GM20000 (cell line): Measurements from ENCODE around the gene CCDC77.

Experiments used
- DNase-seq: peaks from one replicate; pipeline ENCODE4 v3.0.0; 2012; ENCODE audit warnings: low spot score
- TF ChIP-seq, protein P1 (sequence below): IDR thresholded peaks from 2 replicates; pipeline ENCODE4 v1.5.1; 2012; ENCODE audit warnings: mild to moderate bottlenecking, control low read depth; ENCODE audit errors: extremely low read depth, missing control alignments

CCDC77 gene

DNA sequence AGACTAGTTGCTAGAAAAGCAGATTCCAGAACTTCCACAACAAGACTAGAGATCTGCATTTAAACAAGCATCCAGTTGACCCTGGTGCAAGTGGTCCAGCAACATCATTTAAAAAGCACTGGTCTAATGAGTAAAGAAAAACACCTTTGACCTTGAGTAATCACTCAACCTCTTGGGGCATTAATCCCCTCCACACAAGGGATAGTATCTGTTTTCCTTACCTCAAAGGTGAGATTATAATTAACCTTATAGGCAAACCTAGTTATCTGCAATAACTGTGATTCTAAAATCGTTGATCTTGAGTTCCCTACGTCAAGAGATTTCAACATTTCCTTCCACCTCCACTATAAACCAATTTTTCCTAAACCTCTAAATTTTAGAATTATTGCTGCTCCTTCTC, 13.4 kb upstream of the CCDC77 start:
- DNase-seq: no peak
- TF ChIP-seq, protein P1, sequence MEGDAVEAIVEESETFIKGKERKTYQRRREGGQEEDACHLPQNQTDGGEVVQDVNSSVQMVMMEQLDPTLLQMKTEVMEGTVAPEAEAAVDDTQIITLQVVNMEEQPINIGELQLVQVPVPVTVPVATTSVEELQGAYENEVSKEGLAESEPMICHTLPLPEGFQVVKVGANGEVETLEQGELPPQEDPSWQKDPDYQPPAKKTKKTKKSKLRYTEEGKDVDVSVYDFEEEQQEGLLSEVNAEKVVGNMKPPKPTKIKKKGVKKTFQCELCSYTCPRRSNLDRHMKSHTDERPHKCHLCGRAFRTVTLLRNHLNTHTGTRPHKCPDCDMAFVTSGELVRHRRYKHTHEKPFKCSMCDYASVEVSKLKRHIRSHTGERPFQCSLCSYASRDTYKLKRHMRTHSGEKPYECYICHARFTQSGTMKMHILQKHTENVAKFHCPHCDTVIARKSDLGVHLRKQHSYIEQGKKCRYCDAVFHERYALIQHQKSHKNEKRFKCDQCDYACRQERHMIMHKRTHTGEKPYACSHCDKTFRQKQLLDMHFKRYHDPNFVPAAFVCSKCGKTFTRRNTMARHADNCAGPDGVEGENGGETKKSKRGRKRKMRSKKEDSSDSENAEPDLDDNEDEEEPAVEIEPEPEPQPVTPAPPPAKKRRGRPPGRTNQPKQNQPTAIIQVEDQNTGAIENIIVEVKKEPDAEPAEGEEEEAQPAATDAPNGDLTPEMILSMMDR: no peak

DNA sequence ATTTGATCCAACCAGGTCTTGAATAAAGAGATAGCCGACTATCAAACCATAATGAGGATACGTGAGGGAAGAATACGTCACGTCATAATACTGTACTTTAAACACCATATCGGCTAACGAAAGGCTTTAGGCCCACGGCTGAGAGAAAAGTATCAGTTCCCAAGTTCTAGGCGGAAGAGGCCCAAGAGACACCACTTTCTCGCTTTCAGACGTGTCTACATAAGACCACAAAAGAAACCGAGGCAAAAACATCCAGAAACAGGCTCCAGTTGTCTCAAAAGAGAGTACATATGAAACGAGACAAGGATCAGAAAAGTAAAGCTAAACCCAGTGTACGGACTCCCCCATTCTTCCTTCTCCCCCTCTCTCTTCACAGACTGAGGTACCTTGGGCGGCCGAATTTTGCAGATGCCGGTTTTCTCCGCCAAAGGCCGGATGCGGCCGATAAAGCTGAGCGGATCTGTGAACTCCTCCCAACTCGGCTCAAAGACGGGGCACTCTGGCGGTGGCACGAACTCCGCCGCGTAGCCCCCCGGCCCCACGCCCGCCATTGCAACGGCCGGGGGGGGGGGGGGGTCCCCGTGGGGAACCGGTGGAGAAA, 12.8 kb upstream of the CCDC77 start:
- peak; percentile 51 for DNase-seq
- TF ChIP-seq, protein P1: no peak

DNA sequence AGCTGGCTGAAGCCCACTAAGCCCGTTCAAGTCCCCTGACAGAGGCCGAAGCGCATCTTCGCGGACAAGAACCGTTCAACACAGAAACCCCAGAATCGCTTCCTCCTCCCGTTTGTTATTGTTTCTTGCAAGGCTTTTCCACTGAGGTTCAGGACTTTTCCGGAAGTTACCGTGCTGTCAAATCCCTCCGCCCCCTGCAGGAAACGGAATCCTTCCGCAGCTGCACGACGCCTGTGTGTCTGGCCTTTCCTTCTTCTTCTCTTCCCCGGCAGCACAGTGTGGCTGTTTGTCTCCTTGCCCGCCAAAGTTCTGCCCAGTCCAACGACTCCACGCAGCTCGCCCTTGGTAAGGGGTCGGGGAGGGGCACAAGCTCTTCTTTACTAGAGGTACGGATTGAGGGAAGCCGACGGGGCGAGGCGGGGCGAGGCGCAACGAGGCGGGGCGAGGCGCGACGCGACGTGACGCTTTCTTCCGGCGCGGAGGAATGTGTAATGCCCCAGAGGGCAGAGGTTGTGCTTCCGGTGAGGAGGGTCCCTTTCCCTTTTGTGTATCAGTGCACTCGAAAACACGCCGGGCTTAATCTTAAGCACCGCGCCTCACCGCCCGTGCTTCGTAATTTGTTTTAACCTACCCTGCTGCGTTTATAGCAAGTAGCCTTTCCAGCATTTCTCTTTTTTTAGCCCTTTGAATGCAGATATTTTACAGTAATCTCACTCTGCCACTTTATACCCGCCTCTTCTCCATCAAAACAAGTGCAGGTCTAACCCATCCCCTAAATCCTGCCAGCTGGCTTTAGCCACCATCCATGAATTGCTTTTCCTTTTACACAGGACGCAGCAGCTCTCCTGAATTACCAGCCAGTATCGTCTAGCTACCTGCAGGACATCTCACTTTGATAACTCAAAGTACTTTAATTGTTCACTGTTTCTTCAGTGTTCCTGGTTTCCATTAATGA, 12.0 kb upstream of the CCDC77 start, which contains the start of gene KDM5A:
TSS of gene KDM5A (minus strand) at position 179 of the 955 bp plus-strand sequence. CDS start 229 bp downstream, outside the sequence.
- TF ChIP-seq, protein P1: no peak
- peak; percentile 92 for DNase-seq

DNA sequence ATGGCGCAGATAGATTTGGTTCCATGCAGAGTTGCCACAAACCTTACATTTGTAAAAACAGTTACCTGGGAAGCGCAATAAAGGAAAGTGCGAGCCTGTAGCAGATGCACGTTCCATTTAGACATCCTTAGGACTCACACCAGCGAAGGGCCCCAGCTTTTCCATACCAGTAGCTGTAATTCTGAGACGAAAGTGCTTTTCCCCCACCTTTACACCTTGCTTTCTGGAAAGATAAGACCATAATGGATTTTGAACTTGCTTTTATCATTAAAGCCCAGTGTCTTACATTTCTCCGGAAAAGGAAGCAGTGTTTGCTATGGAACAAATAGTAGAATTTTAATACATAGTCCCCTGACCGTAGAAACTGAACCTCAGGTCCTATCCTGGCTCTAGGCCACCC, 616 bp upstream of the CCDC77 start:
- no peak for DNase-seq
- TF ChIP-seq, protein P1: no peak

DNA sequence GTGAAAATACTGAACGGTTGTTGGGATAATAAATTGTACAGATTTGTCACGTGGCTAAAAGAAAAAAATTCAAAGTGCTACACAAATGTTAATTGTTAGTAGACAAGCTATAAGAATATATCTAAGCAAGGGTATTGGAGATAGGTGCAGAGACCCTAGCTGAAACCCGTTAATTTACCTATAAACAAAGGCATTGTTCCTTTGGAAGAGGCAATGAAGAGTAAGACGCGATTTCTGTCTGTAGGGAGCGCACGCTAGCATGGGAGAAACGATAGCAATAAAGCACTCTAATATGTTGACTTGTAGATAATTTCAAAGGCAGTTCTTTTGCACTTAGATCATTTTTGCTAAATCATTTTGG, 565 bp downstream of the CCDC77 start:
- TF ChIP-seq, protein P1: no peak
- no peak for DNase-seq

DNA sequence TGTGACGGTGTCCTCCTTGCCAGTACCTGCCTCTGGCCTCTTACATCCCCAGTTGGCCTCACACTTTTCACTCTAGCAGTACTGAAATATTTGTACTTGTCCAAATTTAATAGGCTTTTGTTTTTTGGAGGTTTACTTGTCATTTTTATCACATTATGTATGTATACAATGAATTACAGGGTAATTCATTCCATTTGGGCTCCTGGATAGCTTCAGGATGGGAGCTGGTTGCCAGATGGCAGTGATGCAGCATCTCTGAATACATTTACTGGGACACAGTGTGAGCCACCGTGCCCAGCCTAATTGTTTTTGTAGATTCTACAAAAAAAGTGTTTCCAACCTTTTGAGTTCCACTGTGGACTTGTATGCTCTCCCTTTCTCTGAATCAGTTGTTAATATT, 13.4 kb downstream of the CCDC77 start:
- TF ChIP-seq, protein P1: no peak
- no peak for DNase-seq

DNA sequence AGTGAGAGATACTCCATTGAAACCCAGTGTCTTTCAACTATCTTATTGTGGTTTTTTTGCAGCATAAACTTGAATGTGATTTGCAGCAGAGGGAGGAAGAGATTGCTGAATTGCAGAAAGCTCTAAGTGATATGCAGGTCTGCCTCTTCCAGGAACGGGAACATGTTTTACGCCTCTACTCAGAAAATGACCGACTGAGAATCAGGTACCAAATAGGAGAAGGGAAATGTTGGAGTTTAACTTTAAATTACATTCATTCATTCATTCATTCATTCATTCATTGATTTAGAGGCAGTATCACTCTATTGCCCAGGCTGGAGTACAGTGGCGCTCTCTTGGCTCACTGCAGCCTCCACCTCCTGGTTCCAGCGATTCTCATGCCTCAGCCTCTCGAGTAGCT, 17.0 kb downstream of the CCDC77 start:
- TF ChIP-seq, protein P1: no peak

More for the DNA sequence above, 17.0 kb downstream of the CCDC77 start:
- DNase-seq: no peak
